ENCODE data around the gene ETV5.

- TF ChIP-seq CTCF (conservative IDR thresholded peaks at IDR 0.05 in 1 of 2, IDR thresholded peaks at IDR 0.05 in 1 of 2; ENCODE audit: extremely low read depth in 1 of 2, insufficient read depth in 1 of 2, low read depth in 1 of 2, low read length in 2 of 2) = no peak
- TF ChIP-seq EZH2 (IDR thresholded peaks at IDR 0.05; ENCODE audit: borderline replicate concordance, low read length) = no peak
Measured at GRCh38 chr3:186044427-186044826, 64.5 kb downstream of the ETV5 start.
